GM12865 (cell line): Measurements from ENCODE around the gene SHISAL1.

Source experiments
- DNase-seq: peaks from one replicate; pipeline ENCODE4 v3.0.0; 2010; ENCODE audit warnings: low read depth
- H3K4me3 ChIP-seq: 2 replicates; pipeline ENCODE4 v1.5.1; 2011; ENCODE audit warnings: mild to moderate bottlenecking, low read depth, low read length, control low read depth
- CTCF ChIP-seq: IDR thresholded peaks from 2 replicates; pipeline ENCODE4 v1.5.1; 2011; ENCODE audit warnings: low read length, control low read depth, low read depth, inconsistent platforms; ENCODE audit not compliant: insufficient read depth; ENCODE audit errors: missing control alignments

Gene SHISAL1

GRCh38 chr22:44268431-44269116, 44.2 kb downstream of the SHISAL1 start:
- no peak overlapping the region for H3K4me3 ChIP-seq
- no peak for DNase-seq
- no peak for TF ChIP-seq CTCF

GRCh38 chr22:44267856-44268255, 44.9 kb downstream of the SHISAL1 start:
- DNase-seq: no peak
- no peak for TF ChIP-seq CTCF
- no peak overlapping the region for H3K4me3 ChIP-seq

DNA sequence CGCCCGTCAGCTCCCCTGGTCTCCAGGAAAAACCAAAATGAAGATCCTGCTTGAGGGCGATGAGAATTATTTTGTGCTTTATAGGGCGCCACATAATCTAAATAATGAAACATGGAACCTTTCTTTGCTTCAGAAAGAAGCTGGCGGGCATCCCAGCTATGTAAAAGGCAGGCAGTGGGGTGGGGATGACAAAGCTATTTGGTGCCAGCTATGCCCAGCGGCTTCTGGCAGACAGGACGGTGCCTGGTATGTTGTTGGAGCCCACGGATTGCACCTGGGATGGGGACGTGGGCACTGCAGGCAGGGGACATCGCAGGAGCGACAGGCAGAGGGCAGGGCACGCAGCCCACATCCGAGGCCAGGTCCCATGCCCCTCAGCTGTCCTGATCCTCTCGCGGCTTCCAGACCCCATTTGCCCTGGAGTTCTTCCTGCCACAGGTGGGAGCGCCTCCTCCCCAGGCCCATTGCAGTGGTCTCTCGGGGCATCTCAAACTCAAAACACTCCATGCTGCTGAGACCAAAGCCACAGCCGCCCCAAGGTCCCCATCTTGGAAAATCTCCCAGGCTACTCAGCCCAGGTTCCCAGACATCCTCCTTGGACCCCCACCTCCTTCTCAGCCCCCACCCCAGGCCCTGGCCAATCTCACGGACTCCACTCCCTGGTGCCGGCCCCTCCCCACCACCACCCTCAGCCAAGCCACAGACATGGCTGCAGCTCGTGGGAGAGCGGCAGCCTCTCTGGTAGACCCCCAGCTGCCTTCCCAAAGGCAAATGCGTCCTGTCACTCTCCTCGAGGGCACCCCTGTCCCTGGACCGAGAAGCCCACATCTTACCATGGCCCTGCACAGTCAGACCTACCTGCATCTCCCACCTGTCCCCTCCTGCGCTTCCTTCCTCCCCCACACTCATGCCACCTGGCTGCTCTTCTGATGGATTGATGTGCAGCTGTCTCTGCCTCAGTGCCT, 45.7 kb downstream of the SHISAL1 start:
- DNase-seq: no peak
- no peak overlapping the region for H3K4me3 ChIP-seq
- TF ChIP-seq CTCF: no peak

DNA sequence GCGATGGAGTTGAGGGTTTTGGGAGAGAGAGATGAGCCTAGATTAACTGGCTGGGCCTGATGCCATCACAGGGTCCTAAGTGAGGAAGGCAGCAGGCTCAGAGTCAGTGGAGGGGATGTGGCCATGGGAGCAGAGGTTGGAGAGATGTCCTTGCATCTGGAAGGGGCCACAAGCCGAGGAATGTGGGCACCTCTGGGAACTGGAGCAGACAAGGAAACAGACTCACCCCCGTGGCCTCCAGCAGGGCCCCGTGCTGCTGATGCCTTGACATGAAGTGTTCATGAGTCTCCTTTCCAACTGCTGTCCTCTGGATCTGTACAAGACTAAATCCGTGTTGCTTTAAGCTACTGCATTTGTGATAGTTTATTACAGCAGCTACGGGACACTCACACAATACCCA, 49.2 kb downstream of the SHISAL1 start:
- no peak for DNase-seq

GRCh38 chr22:44261861-44262595, 50.7 kb downstream of the SHISAL1 start:
- no peak for TF ChIP-seq CTCF
- no peak overlapping the region for H3K4me3 ChIP-seq
- no peak for DNase-seq

More for the DNA sequence above, 49.2 kb downstream of the SHISAL1 start:
- H3K4me3 ChIP-seq: no peak overlapping the region
- no peak for TF ChIP-seq CTCF

GRCh38 chr22:44261164-44261860, 51.4 kb downstream of the SHISAL1 start:
- H3K4me3 ChIP-seq: no peak overlapping the region
- DNase-seq: no peak
- no peak for TF ChIP-seq CTCF
